B cell (primary cell): Measurements from ENCODE around the gene VANGL1. TPM values are rescaled to one million over a fixed set of nuclear protein-coding genes. Genes with fewer than 3 reads are reported as not detected.

Experiments
- ATAC-seq: fragments of 200-7000 bp; cut with Tn5 transposase; one replicate; pipeline ENCODE4 v1.10.0; 2021; ENCODE audit warnings: low read depth, mild to moderate bottlenecking, moderate number of reproducible peaks, moderate library complexity
- CTCF ChIA-PET: fragments of 350-600 bp; sonication (Branson Sonifier 250); formaldehyde crosslinking; loops from one replicate; lab custom pipeline; 2021; ENCODE audit warnings: antibody characterized with exemption, inconsistent platforms; lab: Charles Lee
- POLR2A ChIA-PET: fragments of 350-600 bp; sonication (Branson Sonifier 250); formaldehyde crosslinking; loops from one replicate; lab custom pipeline; 2021; ENCODE audit warnings: antibody characterized with exemption; lab: Charles Lee
- DNase-seq: peaks from one replicate; pipeline ENCODE4 v3.0.0; 2013
- H2AFZ ChIP-seq: 2 replicates; pipeline ENCODE4 v1.6.1; 2012; ENCODE audit warnings: mild to moderate bottlenecking, low read depth, low read length; ENCODE audit not compliant: insufficient read depth, poor library complexity, severe bottlenecking
- H3K27ac ChIP-seq, 2 donors: 1 replicate in 1 of 2; 2 replicates in 1 of 2; pipeline ENCODE4 v1.5.1; 2012 to 2013; ENCODE audit warnings: low read length in 2 of 2, mild to moderate bottlenecking in 2 of 2, moderate library complexity in 1 of 2
- H3K27me3 ChIP-seq, 4 experiments: fragments of 200-600 bp in 1 of 4; sonication (generic) in 1 of 4; replicated peaks in 1 of 4; 1 replicate in 2 of 4; 2 replicates in 2 of 4; pipeline versions ENCODE4 v1.6.1 to v1.7.0; 2013 to 2016; ENCODE audit warnings: low read length in 3 of 4, mild to moderate bottlenecking in 2 of 4, mixed read lengths in 1 of 4, moderate library complexity in 1 of 4; ENCODE audit not compliant: insufficient read depth in 4 of 4, control insufficient read depth in 3 of 4; ENCODE audit errors: control extremely low read depth in 1 of 4
- H3K36me3 ChIP-seq, 2 experiments: replicated peaks in 1 of 2; 1 replicate in 1 of 2; 2 replicates in 1 of 2; pipeline versions ENCODE4 v1.6.1 to v1.7.1; 2013; ENCODE audit warnings: low read length in 1 of 2; ENCODE audit not compliant: insufficient read depth in 2 of 2, control insufficient read depth in 1 of 2; ENCODE audit errors: control extremely low read depth in 1 of 2, extremely low read depth in 1 of 2
- H3K4me1 ChIP-seq, 2 donors: fragments of 200-600 bp in 1 of 2; sonication (generic) in 1 of 2; 1 replicate in 1 of 2; 2 replicates in 1 of 2; pipeline versions ENCODE4 v1.5.1 to v1.6.1; 2013 to 2017; ENCODE audit warnings: low read length in 2 of 2; ENCODE audit not compliant: control insufficient read depth in 2 of 2, insufficient read depth in 2 of 2
- H3K4me2 ChIP-seq: replicated peaks from 2 replicates; pipeline ENCODE3; 2012; ENCODE audit warnings: mild to moderate bottlenecking, low read depth, low read length; ENCODE audit not compliant: poor library complexity, severe bottlenecking
- H3K4me3 ChIP-seq, 5 experiments: fragments of 200-600 bp in 1 of 5; sonication (generic) in 1 of 5; 1 replicate in 3 of 5; 2 replicates in 2 of 5; pipeline versions ENCODE4 v1.5.1 to v1.7.0; 2011 to 2016; ENCODE audit warnings: low read length in 4 of 5, mild to moderate bottlenecking in 4 of 5, low read depth in 2 of 5, control low read depth in 1 of 5, moderate library complexity in 1 of 5; ENCODE audit not compliant: insufficient read depth in 1 of 5; ENCODE audit errors: control extremely low read depth in 1 of 5, extremely low read depth in 1 of 5
- H3K79me2 ChIP-seq: fragments of 200-600 bp; sonication (generic); one replicate; pipeline ENCODE4 v1.6.0; 2016; ENCODE audit warnings: low read length; ENCODE audit not compliant: control insufficient read depth, insufficient read depth
- H3K9ac ChIP-seq: fragments of 200-600 bp; sonication (generic); 2 replicates; pipeline ENCODE4 v1.6.1; 2017; ENCODE audit warnings: mild to moderate bottlenecking, low read length, moderate library complexity
- H3K9me3 ChIP-seq, 3 donors: one replicate each; pipeline versions ENCODE4 v1.6.1 to v1.7.1; 2013; ENCODE audit warnings: low read length in 2 of 3; ENCODE audit not compliant: control insufficient read depth in 2 of 3, insufficient read depth in 1 of 3; ENCODE audit errors: control extremely low read depth in 1 of 3
- H4K20me1 ChIP-seq: 2 replicates; pipeline ENCODE4 v1.6.0; 2012; ENCODE audit warnings: mild to moderate bottlenecking, low read length; ENCODE audit not compliant: insufficient read depth, control insufficient read depth, poor library complexity, severe bottlenecking
- H3K27ac Mint-ChIP-seq: one replicate; pipeline ENCODE4 v1.8.0; 2021; ENCODE audit warnings: mixed read lengths
- H3K27me3 Mint-ChIP-seq: one replicate; pipeline ENCODE4 v1.8.0; 2021; ENCODE audit warnings: mixed read lengths
- H3K4me1 Mint-ChIP-seq: one replicate; pipeline ENCODE4 v1.8.0; 2021; ENCODE audit warnings: mixed read lengths
- H3K4me3 Mint-ChIP-seq: one replicate; pipeline ENCODE4 v1.8.0; 2021; ENCODE audit warnings: mixed read lengths
- H3K9me3 Mint-ChIP-seq: one replicate; pipeline ENCODE4 v1.8.0; 2022; ENCODE audit warnings: mixed read lengths; ENCODE audit not compliant: insufficient read depth
- EZH2 ChIP-seq: IDR thresholded peaks from 2 replicates; pipeline ENCODE4 v1.6.1; 2012; ENCODE audit warnings: borderline replicate concordance, low read depth, mild to moderate bottlenecking, moderate library complexity, low read length; ENCODE audit not compliant: insufficient read depth, poor library complexity, severe bottlenecking
- WGBS: methylation state at CpG from one replicate; pipeline ENCODE4 v1.1.5; 2013; ENCODE audit warnings: missing lambda C conversion rate; ENCODE audit not compliant: insufficient coverage; 5-methylcytosine and 5-hydroxymethylcytosine counted together
- intact Hi-C: fragments of 100-400 bp; cut with micrococcal nuclease; formaldehyde crosslinking; loops from one replicate; pipeline ENCODE4 v1.10.0; 2022
- polyA plus RNA-seq: library from polyadenylated mRNA; depleted of rRNA; stranded (reverse); fragments of >200 nt; gene quantifications from 2 replicates; pipeline ENCODE4 v1.2.3, GENCODE V29; 2012
- total RNA-seq, 2 donors: library from RNA; stranded (reverse); fragments of 120-200 nt in 1 of 2; gene quantifications; 1 replicate in 1 of 2; 2 replicates in 1 of 2; pipeline versions ENCODE4 v1.2.3 to v1.2.4, GENCODE V29; 2013 to 2022
- TF ChIP-seq, protein P1 (sequence below): fragments of 200-600 bp; IDR thresholded peaks from one replicate; pipeline ENCODE4 v1.8.0; 2022; ENCODE audit warnings: antibody characterized with exemption, mild to moderate bottlenecking

VANGL1 gene
- total and polyA plus RNA-seq, 2 donors (not counting 1 experiment from before 2014, with no cell fraction given), result 0.21 to 0.30 TPM

- TF ChIP-seq, protein P1, sequence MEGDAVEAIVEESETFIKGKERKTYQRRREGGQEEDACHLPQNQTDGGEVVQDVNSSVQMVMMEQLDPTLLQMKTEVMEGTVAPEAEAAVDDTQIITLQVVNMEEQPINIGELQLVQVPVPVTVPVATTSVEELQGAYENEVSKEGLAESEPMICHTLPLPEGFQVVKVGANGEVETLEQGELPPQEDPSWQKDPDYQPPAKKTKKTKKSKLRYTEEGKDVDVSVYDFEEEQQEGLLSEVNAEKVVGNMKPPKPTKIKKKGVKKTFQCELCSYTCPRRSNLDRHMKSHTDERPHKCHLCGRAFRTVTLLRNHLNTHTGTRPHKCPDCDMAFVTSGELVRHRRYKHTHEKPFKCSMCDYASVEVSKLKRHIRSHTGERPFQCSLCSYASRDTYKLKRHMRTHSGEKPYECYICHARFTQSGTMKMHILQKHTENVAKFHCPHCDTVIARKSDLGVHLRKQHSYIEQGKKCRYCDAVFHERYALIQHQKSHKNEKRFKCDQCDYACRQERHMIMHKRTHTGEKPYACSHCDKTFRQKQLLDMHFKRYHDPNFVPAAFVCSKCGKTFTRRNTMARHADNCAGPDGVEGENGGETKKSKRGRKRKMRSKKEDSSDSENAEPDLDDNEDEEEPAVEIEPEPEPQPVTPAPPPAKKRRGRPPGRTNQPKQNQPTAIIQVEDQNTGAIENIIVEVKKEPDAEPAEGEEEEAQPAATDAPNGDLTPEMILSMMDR, result no peak
- H3K4me3 ChIP-seq, result no peak overlapping the region
- ATAC-seq, result no peak
- H3K27ac ChIP-seq, result no peak overlapping the region
- WGBS, result 76% methylated on average over 6 of the region's 9 CpGs
- H3K9me3 Mint-ChIP-seq, result no peaks in the 10 kb centered on the region
- no peaks in the 10 kb centered on the region for H3K36me3 ChIP-seq
- intact Hi-C loops, result no loop called here
- no peaks in the 10 kb centered on the region for H3K4me1 Mint-ChIP-seq
- H3K27me3 ChIP-seq, result peaks cover 0 to 5% (median 0%) of the 10 kb centered on the region in 4 experiments
- CTCF ChIA-PET, result interaction anchor here (0.6 kb wide), 1 partner anchor 1357 kb away, joined by 3 read pairs; no protein-coding TSS in a partner anchor
- no peaks in the 10 kb centered on the region for H3K4me1 ChIP-seq
- no peak overlapping the region for H3K9ac ChIP-seq
- POLR2A ChIA-PET, result no interaction called here
- no peak overlapping the region for H3K27ac Mint-ChIP-seq
- no peak overlapping the region for H3K4me3 Mint-ChIP-seq
- no peak overlapping the region for H2AFZ ChIP-seq
- no peaks in the 10 kb centered on the region for H3K9me3 ChIP-seq
- no peak for DNase-seq
- peaks cover 7% of the 10 kb centered on the region for H3K27me3 Mint-ChIP-seq
- no peaks in the 10 kb centered on the region for H4K20me1 ChIP-seq
- no peak overlapping the region for H3K4me2 ChIP-seq
- no peaks in the 10 kb centered on the region for H3K79me2 ChIP-seq
These were observed 69.3 kb downstream of the VANGL1 start for GRCh38 chr1:115710859-115711624.

DNA sequence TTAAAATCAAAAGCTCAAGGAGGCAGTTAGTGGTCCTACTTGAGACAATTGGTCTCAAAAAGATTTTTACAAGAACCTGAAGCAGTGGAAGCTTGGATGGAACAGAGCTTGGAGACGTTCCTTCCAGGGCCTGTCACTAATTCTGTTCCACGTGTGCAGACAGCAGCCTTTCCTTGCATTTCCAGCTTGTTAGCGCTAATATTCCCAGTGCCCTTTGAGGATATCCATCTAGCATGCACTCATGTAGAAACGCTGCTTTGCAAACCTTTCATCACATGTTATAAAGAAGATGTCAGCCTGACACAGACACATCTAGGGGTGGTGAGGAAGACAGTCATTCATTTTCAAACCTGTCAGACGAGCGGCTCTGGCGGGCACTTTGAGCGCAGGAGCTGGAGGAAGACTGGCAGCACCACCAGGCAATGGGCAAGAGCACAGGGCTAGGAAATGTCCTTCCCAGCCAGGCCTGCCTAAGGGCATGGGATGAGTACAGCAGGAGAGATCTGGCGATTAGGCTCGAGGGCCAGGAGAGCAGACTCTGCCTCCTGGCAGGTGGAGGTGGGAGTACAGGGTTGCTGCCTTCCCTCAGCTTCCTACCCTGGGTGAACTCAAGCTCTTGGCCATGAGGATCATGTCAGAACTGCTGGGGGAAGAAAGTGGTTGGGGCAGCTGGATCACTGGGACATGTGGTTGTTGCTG, 71.3 kb downstream of the VANGL1 start:
- no peak overlapping the region for H3K27ac Mint-ChIP-seq
- Histone ChIP-seq H3K36me3 (no peaks in the 10 kb centered on the region), H4K20me1 (no peaks in the 10 kb centered on the region), H3K79me2 (no peaks in the 10 kb centered on the region), H3K4me1 (no peaks in the 10 kb centered on the region), H3K4me2 (no peak overlapping the region), H3K4me3 (no peak overlapping the region), H3K27ac (no peak overlapping the region), H3K9me3 (no peaks in the 10 kb centered on the region), H3K27me3 (peaks cover 0 to 5% (median 0%) of the 10 kb centered on the region in 4 experiments), H3K9ac (no peak overlapping the region), H2AFZ (no peak overlapping the region)
- intact Hi-C loops, result no loop called here
- ATAC-seq (no peak), DNase-seq (no peak)
- TF ChIP-seq, protein P1, result no peak
- no peak for TF ChIP-seq EZH2
- ChIA-PET POLR2A (no interaction called here), CTCF (interaction anchor here (0.6 to 0.7 kb wide), 3 partner anchors 11 to 1563 kb away, joined by 3 to 4 read pairs (median 3); no protein-coding TSS in a partner anchor)
- WGBS, result 86% methylated on average over 9 of the region's 10 CpGs
- H3K4me1 Mint-ChIP-seq, result no peaks in the 10 kb centered on the region
- peaks cover 19% of the 10 kb centered on the region for H3K27me3 Mint-ChIP-seq
- H3K9me3 Mint-ChIP-seq, result no peaks in the 10 kb centered on the region
- no peak overlapping the region for H3K4me3 Mint-ChIP-seq
